Measurements from ENCODE around the gene GALNT3.

Gene GALNT3

DNA sequence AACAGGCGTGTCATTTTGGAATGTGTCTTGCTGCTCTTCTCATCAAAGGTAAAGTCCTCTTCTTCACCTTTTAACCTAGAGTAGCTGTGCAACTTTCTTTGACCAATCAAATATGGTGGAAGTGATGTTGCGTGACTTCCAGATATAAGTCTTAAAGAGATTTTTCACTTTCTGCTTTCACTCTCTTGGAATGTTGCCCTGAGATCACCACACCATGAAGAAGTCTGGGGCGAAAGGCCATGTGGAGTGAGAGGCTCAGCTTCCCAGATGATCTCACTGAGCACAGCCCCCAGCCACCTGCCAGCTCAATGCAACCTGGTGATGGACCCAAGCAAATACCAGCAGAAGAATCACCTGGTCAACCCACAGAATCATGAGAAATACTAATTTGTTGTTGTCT lies 7.1 kb upstream of the GALNT3 start:
- DNase-seq (ENCODE audit: extremely low read depth, low read depth): no peak
- TF ChIP-seq CTCF (IDR thresholded peaks at IDR 0.05; ENCODE audit: low read depth, low read length, missing control alignments): no peak
- no peak overlapping the region for H3K4me3 ChIP-seq (replicated peaks; ENCODE audit: low read depth, low read length)

DNA sequence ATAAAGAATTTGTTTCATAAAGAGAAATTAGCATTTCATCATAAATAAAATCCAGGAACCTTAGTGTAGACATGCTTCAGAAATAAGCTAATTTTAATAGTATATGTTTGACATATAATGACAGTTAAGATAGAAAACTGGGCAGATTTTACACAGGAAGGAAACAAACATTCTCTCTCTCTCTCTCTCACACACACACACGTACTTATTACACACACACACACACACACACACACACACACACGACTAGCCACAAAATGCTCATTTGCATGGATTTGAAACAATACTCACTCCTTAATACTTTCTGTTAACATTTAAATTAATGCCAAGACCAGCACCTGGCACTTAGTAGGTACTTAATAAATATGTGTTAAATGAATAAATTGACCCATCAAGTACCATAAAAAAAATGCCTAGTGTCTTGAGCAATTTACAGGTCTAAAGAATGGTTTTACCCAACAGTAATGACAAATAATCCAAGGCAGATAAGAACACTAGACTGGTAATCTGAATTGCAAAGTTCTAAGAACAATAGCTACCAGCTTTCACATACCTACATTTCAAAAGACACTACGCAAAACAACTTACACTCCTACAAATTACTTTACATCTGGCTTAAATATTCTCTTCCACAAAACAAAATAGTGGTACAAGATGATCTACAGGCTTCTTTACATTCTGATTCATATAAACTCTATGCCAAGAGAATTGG lies 2.9 kb upstream of the GALNT3 start:
- no peak overlapping the region for H3K4me3 ChIP-seq (replicated peaks; ENCODE audit: low read depth, low read length)
- TF ChIP-seq CTCF (IDR thresholded peaks at IDR 0.05; ENCODE audit: low read depth, low read length, missing control alignments): no peak
- DNase-seq (ENCODE audit: extremely low read depth, low read depth): no peak

GRCh38 chr2:165796129-165796528 lies 2.1 kb upstream of the GALNT3 start:
- DNase-seq (ENCODE audit: extremely low read depth, low read depth): no peak
- no peak for TF ChIP-seq CTCF (IDR thresholded peaks at IDR 0.05; ENCODE audit: low read depth, low read length, missing control alignments)
- no peak overlapping the region for H3K4me3 ChIP-seq (replicated peaks; ENCODE audit: low read depth, low read length)

GRCh38 chr2:165795011-165795410 lies 964 bp upstream of the GALNT3 start:
- no peak overlapping the region for H3K4me3 ChIP-seq (replicated peaks; ENCODE audit: low read depth, low read length)
- no peak for TF ChIP-seq CTCF (IDR thresholded peaks at IDR 0.05; ENCODE audit: low read depth, low read length, missing control alignments)
- DNase-seq (ENCODE audit: extremely low read depth, low read depth): no peak

DNA sequence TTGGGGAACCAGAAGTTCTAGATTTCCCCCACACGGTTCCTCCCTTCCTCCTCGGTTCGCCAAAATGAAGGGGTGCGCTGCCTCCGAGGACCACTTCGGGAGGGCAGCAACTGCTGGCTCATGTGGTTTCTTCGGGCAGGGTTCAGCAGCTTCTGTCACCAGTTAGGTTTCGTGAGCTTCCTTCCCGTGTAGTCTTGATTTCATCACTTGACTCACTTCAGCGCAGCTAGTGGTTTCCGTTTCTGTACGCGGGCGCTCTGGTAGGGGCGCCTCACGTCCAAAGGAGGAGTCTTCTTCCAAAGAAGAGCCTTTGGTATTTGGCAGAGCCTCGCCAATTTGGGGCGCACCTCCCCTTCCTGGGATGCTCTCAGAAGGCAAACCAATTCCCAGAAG lies 485 bp upstream of the GALNT3 start:
- TF ChIP-seq CTCF (IDR thresholded peaks at IDR 0.05; ENCODE audit: low read depth, low read length, missing control alignments): no peak
- H3K4me3 ChIP-seq (replicated peaks; ENCODE audit: low read depth, low read length): peak overlapping the region; percentile 49
- DNase-seq (ENCODE audit: extremely low read depth, low read depth): no peak

DNA sequence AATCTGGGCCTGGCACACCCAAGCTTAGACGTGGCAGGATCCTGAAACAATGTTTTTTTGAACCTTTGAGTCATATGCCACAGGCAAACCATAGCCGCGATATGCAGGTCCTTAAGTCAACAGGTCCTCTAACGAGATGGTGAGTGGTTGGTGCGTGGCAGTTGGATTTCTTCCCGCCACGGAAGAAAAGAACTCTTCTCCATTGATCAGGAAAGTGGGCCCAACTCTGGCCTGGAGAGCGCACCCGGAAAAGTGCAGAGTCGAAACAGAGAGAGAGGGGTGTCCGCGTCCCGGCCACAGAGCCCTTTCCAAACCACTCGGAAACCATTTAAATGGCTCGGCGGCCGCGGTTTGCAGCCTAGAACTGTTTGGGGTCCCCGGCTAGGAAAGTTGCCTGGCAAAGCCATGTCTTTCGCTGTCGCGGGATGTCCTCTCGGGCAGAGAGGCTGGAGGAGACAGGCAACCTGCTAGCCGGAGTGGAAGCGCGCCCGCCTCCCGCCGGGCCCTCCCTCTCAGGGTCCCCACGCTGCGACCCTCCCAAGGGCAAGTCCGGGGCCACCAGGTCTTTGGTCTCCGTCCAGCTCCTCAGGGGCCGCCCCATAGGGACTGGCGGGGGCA lies 777 bp downstream of the GALNT3 start:
- no peak for TF ChIP-seq CTCF (IDR thresholded peaks at IDR 0.05; ENCODE audit: low read depth, low read length, missing control alignments)
- peak overlapping the region; percentile 49 for H3K4me3 ChIP-seq (replicated peaks; ENCODE audit: low read depth, low read length)
- DNase-seq (ENCODE audit: extremely low read depth, low read depth): no peak
